CD4-positive, alpha-beta T cell treated with Interleukin-1 beta for 1 hour (primary cell): ENCODE results near the gene ENKD1.

Experiments
- DNase-seq, 2 donors: peaks; one replicate each; pipeline ENCODE4 v3.0.0-alpha.2; 2020 to 2022

Gene ENKD1

DNA sequence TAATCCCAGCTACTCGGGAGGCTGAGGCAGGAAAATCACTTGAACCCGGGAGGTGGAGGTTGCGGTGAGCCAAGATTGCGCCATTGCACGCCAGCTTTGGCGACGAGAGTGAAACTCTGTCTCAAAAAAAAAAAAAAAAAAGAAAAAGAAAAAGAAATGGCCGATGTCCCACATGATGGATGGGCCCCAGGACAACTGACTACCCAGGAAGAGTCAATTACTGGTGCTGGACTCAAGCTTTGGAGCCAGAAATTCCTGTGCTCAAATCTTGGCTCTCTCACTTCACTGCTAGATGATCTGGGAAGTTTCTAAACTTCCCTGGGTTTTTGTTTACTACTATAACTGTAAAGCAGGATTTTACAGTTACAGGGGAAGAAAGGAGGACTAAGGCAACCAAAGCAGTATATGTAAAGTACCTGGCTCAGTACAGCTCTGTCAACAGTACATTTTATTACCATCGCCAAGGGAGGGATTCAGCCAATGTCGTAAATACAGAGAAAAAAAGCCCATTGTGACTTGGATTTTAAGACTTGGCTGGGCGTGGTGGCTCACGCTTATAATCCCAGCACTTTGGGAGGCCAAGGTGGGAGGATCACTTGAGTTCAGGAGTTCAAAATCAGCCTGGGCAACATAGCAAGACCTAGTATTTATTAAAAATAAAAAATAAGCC, 11.9 kb upstream of the ENKD1 start:
- no peak for DNase-seq

DNA sequence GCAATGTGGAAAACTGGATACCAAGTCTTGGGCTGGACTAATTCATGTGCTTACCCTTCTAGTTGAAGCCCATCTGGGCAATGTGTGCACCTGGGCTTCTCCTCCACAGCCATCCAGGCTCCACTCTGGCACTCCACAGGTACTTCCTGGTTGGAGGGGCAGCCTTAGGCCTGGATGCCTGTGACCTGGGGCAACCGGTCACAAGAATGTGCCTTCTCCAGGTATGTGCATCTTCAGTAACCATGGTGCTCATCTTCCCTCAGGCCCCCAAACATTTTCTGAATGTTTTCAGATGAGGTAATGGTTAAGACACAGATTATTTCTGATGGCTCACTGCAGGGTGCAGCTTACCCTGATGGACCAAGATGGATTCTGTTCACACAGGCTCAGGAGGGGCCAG, 11.2 kb upstream of the ENKD1 start:
- DNase-seq = no peak

DNA sequence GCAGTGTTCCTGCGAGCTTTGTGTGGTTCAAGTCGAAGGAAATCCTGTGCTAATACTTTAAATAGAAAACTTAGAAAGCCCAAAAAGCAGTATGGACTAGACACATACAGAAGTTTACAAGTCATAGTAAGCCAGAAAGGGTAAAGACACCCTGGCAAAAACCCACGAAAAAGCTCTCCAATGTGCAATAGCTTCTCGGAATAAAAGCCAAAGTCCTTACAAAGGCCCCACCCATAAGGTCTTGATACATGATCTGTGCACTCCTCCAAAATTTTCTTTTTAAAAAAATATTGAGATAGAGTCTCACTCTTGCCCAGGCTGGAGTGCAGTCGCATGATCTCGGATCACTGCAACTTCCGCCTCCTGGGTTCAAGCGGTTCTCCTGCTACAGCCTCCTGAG, 10.4 kb upstream of the ENKD1 start:
- DNase-seq = no peak

DNA sequence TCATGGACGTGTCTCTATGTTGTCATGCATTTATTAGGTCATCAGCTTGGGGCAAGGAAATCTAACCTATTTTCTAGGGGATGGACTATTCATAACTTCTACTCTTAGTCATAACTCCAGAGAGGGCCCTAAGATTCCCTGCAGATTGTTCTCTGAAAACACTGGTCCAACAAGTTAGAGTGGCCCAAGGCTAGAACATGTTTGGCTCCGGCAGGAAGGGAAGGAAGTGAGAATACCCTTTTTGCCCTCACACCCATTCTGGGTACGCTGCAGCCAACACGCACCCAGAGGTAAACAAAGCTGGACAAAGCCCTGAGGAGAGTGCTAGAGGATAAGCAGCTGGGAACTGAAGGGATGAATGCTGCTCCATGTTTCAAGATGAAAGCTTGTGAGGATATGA, 10.0 kb upstream of the ENKD1 start:
- DNase-seq = no peak

DNA sequence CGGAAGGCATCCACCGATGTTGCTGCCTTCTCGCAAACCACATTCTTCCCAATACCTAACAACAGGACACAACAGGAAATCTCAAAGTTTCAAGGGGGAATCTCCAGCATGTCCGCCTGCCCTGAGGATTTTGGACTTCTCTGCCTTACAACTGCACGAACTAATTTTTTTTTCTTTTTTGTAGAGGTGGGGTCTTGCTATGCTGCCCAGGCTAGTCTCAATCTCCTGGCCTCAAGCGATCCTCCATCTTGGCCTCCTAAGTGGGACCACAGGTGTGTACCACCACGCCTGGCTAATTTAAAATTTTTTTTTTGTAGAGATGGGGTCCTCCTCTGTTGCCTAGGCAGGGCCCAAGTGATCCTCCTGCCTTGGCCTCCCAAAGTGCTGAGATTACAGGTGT, 9.4 kb upstream of the ENKD1 start:
- no peak for DNase-seq

DNA sequence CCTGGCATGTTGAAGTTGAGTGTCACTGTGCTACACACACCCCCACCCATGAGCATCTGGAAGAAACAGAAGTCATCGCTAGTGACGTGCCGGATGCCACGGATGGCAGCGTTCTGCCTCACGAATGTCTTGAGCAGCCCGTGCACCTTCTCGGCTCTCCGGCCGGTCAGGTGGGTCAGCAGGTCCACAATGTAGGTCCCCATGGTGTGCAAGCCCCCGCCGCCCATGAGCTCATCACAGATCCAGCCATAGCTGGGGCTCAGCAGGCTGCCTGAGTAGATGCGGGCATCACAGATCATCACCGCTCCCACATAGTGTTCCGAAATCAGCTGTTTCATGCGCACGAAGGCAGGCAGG, 9.0 kb upstream of the ENKD1 start:
- no peak for DNase-seq

DNA sequence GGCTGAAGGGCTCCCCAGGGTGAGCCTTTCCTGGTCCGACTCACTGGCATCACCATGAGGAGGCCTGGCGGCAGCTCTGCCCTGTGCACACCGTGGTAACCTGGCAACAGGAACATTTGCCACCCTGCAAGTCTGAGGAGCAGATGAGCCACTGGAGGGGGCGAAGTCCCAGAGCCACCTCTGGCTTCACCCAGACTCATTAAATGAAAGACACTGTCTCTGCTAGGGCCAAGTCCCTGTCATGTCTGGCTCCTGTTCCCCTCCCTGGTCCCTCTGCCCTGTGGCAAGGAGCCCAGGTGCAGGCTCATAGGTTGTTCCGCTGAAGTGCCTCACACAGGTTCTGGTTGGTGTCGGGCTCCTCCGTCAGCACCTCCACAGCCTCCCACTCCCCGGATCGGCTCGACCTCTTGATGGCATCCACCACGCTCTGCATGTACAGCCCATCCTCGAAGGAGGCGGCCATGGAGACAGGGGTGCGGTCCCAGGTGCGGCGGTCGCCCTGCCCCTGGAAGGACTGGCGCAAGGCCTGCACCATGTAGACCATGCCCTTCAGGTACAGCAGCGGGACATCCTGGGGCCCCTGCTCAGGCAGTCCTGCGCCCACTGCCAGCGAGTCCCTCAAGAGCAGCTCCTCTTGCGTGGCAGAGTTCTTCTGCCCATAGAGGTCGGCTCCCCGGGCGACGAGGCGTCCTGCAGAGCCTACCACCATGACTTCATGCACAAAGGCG, 8.5 kb upstream of the ENKD1 start:
- no peak for DNase-seq

DNA sequence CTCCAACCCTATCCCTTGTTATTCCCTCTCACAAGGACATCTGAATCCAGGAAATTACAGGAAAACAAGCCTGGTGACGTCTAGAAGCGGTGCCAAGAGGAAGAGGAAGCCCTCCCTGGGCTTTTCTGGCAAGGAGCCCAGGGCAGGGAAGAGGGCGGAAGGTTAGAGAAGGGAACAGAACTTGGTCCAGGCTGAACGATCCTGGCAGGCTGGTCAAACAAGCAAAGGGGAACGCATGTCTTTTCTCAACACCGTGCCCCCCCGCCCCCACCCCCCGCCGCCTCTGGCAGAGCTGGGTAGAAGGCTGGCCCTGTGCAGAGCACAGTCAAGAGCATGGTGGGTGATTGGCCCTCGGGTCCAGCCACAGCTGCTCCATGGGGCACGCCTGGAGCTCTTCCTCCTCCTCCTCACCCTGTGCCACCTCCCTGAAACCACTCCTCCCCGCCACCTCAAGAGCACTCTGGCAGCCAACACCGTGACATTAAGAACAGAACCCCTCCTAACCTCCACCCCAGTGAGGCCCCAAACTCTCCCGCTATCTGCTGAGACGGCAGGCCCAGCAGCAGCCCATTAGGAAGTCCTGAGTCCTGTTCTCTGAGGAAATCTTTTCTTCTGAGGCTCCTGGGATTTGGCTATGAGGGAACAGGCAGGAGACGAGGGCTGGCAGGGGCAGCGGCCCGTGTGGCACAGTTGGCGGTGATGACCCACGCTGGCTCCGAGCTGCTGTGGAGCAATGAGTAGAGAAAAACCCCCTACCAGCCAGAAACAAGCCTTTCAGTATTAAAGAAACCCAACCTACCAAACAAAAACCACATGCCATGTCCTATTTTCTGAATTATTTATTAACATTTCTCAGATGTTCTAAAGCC, 7.4 kb upstream of the ENKD1 start:
- peak in 1 of 2 donors; percentile 23 for DNase-seq

DNA sequence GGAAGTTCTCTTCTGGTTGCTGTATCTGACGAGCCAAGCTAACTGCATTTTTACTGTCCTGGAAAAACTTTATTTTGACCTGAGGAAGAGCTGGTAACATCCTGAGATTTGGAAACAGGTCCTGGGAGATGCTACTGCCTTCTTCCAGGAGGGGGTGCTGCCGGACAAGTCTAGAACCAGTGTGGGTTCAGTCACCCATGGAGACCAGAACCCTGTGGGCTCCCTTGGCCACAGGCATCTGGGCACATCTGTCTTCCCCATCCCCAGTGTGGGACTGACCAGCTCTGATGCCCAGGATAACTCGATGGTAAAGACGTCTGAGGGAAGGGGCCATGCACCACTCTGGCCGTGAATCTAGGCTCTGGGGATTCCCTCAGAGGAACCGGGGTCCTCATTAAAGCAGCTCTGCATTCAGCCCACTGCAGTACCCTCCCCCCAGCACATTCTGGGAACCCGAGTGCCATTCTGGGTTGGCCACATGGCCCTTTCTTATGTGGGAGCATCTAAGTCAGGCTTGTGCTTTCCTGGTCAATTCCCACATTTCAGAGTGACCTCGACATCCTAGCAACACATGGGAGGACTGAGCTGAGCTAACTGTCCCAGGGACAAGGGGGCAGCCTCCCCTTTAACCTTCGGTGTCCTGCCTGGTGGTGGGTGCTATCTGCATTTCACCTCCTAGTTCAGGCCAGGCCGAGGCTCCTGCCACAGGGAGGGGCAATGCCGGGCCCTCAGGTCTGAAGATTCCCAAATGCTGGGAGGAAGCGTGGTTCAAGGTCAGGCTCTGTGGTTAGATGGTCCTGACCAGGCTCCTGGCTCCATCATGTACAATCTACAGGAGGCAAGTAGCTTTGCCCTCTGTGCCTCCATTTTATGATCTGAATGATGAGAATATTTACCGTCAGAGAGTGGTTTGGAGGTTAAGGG, 6.5 kb upstream of the ENKD1 start:
- DNase-seq = peak; percentile 63

DNA sequence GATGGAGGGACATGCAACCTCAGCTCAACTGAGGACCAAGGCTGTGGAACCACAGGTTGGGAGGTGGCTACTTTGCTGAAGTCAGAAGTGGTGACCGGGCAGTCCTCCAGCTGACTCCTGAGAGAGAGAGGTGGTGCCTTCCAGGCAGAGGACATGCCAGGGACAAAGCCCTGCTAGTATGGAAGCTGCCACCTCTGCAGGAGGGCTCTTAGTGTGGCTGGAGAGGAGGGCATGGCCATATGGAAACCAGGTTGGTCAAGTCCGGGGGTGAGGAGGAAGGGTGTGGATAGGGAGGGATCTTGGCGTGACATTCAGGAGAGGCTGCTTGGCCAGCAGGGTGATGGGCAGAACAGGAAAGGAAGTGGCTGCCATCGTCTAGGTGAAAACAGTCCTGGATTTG, 5.8 kb upstream of the ENKD1 start:
- DNase-seq = no peak

DNA sequence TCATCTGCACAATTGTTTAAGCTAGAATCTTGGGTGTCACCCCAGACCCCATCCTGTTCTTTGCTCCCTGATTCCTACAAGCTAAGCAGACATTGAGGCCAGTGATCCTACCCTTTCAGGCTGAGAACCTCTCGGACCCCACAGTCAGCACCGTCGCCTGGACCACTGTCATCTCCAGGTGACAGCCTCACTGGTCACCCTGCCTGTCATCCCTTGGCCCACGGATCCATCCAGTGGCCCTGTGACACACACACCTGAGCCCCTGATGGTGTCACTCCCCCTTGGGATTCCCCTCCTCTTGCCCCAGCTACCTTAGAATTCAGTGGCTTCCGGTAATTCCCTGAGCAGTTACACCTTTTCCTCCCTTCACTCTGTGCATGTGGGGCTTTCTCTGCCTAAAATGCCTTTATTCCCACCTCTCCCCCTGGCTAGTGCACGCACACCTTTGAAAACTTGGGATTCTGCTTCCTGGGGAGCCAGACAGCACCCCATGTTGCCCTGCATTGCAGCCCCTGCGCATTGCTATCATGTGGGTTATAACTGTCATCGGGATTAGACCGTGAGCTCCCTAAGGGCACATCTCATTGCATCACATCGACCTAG, 3.0 kb upstream of the ENKD1 start:
- DNase-seq = no peak

DNA sequence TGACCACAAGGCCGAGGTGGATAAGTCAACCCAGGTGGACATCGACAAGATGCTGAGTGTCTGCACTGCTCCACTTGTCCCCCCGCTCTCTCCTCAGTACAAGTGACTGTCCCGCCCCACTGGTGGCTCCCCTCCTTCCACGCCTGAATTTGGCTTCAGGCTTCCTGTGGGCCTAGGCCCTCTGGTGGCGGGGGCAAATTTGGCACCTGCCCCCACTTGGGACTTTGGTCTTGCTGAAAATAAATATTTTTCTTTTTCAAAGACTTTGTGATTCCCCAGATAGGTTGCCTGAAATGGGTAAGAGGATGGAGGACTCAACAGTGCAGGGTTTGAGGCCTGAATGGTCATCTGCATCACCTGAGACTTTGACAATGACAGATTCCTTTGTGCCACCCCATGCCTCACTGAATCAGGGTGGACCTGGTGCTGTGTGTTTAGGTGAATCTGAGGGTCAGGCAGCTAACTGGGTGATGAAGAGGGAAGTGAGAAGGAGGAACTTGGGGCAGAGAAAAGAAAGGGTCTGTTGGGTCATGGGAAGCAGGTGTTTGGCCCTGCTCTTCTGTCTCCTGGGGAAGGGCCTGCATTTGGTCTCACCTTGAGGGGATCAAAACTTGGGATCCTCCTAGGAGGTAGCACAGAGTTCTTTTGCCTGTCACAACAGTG, 2.1 kb upstream of the ENKD1 start:
- peak; percentile 29 to 31 for DNase-seq

DNA sequence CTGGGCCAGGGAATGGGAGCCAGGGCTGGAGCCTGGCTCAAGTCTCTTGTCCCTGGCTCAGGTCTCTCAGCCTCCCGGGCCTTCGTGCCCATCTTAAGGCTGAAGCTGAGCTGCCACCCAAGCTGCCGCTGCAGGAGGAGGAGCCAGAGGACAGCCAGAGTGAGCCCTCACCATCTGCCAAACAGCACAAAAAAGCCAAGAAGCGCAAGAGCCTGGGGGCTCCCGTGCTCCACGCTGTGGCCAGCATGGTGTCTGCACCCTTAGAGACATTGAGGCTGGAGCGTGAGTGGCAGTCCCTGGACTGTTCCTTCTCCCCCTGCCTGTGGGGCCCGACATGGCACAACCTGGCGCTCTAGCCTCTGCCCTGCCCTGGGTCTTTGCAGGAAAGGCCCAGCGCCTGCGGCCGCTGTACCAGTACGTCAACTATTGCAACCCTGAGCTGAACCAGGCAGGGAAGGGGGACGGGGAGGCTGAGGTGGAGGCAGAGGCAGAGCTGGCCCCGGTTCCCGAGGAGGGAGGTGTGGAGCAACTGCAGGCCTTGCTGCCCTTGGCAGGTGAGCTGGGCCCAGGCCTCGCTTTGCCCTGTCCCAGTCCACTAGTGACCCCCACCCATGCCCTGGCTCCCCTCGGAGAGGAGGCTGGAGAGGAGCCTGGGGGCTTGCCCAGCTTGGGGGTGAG, 1.4 kb upstream of the ENKD1 start:
- peak; percentile 87 to 89 for DNase-seq

DNA sequence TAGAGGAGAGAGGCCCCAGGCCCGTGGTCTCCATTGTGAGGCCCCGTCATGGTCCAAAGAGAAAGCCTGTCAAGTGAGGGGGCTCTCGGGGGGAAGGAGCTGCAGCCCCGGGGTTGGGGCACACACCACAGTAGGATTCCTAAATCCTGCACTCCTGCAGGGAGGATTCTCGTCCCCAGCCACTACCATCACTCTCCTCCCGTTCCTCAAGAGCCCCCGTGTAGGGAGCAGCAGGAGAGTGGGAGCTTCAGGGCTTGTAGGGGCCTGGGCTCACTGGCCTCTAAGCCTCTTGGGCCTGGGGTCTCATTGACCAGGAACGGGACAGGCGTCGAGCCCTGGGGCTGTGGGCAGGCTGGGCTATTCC, 885 bp upstream of the ENKD1 start:
- no peak for DNase-seq

DNA sequence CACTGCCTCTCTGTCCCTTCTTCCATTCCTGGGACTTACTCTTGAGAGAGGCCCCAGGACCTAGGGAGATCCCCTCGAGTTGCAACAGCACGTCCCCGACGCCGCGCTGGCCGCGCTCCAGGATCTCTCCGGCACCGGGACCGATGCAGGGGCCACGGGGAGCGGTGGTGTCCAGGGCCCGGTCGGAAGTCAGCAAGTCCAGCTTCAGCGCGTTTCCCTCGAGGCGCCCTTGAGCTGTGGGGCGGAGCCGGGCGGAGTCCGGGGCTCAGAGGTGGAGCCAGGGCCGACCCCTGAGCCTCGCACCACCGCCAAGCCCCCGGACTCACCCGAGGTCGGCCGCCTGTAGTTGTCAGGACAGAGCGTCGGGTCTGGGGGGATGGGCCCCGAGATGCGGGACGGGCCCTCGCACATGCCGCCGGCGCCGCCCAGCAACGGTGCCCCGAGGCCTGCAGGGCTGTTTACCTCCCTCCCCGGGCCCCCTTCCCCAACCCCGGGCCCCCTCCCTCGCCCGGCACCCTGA, 458 bp downstream of the ENKD1 start:
- DNase-seq = no peak

DNA sequence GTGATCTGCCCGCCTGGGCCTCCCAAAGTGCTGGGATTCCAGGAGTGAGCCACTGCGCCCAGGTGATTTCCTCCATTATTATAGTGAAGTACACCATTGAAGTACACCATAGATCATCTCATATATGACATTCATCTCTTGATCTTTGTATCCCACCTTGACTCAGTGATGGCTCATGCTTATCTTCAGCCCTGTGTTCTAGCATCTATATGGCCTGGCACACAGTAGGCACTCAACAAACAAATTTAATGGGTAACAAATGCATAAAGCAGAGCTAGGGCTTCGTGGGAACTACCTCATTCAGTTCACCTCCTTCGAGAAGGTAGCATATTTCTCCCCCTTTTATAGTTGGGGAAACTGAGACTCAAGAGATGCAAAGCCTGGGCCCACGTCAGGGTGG, 952 bp downstream of the ENKD1 start:
- no peak for DNase-seq

DNA sequence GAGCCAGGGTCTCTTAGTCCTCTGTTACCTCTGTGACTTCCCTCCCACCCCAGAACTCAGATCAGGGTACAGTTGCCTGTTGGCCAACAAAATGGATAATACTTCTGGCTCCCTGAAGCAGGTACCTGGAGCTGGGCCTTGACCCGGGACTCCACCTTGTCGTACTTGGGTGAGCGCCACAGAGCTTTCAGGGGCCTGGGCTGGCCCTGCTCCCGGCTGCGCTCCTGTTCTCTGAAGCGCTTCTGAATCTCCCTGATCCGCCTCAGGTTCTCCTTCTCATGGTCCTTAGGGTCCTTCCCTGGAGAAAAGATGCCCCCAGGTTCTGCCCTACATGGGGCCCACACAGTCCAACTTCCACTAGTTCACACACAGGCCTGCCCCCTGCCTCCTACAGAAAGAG, 1.7 kb downstream of the ENKD1 start:
- DNase-seq = no peak

DNA sequence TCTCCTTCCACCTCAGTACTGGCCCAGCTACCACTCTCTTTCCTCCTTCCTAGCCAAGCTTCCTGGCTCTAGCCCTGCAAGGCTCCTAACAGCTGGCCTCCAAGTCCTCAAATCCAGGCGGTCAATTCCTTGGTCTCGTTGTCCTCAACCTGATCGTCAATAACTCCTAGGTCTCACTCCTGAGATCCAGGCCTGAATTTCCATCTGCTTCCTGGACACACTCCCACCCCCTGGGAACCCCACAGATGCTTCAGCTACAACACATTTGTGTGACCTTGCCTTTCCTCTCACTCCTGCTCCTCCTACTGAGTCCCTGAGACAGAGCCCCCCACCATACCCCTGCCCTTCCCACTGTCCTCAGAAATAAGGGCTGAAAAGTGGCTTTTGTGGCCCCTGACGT, 2.3 kb downstream of the ENKD1 start:
- DNase-seq = no peak

DNA sequence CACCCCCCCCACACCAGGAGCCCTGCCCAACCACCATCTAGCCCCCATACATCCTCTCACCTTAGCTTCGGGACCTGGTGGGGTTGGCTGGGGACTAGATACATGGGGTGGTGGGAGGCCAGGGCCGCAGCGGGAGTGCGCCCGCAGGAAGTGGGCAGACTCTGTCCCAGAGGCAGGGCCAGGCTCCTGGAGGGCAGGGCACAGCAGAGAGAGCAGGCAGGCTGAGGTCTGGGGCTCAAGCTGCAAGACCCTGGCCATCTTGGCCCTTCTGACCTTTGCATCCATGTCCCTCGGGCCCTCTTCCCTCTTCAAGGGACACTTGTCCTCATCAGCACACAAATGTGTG, 2.7 kb downstream of the ENKD1 start:
- DNase-seq = no peak

DNA sequence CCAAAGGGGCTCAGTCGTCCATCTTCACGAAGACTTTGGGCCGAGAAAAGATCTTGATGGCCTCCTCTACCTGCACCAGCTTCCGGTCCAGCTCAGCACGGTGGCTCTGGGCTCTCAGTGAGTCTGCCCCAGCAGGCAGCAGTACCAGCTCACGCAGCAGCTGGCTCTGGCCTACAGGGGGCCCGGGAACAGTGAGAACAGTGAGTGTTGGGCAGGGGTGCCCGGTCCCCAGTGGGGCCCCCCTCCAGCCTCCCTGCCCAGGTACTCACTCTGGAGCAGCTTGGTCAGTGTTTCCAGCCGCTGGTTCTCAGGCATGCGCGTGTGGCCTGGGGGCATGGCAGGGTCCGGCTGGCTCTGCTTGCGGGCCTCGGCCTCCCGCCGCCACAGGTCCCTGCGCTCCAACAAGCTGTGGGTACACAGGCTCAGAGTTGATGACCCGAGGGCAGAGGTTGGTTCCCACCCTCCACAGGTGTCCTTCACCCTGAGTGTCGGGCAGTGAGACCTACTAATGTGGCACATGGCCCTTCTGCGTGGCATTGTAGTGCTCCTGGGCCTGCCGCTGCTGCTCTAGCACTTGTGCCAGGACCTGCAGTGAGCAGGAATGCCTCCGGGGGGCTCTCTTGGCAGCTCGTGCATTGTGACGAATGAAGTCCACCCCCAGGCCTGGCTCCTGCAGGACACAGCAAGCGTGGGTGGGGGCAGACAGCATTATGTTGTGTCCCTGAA, 3.2 kb downstream of the ENKD1 start:
- DNase-seq = peak in 1 of 2 donors; percentile 25

DNA sequence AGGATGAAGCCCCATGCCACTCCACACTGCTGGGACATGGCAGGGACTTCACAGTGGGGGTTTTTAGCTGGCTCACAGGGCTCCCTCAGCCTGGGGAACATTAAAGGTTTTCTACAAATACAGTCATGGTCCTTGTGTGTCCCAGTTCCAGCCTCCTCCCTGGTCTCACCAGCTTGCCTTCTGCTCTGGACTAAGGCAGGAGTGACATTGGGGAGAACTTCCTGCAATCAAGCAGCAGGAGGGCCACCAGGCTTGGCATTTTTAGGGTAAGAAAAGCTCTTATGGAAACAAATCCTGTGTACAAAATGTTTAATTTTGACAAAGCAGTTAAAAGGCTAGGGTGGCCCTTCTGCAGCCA, 3.9 kb downstream of the ENKD1 start:
- DNase-seq = no peak
